NCI-H2196 treated with DMSO at 0.1 percent for 48 hours (cell line): Measurements from ENCODE around the gene TNFRSF14.

Experiments
- DNase-seq: peaks from one replicate; lab custom pipeline; 2025; ENCODE audit not compliant: unreplicated experiment; lab: John Stamatoyannopoulos, UW

TNFRSF14 gene

GRCh38 chr1:2556277-2556677 is at the start of gene TNFRSF14:
TNFRSF14 (plus strand) TSS chr1:2556371; CDS start chr1:2556665, 294 bp downstream.
- no peak for DNase-seq

- DNase-seq: no peak
These were observed 49.1 kb upstream of the TNFRSF14 start for GRCh38 chr1:2506901-2507565.

GRCh38 chr1:2507744-2508155 is 48.4 kb upstream of the TNFRSF14 start:
- no peak for DNase-seq

- no peak for DNase-seq
These were observed 48.0 kb upstream of the TNFRSF14 start for GRCh38 chr1:2508180-2508579.

- no peak for DNase-seq
These were observed 47.4 kb upstream of the TNFRSF14 start for GRCh38 chr1:2508751-2509150.

GRCh38 chr1:2509589-2509988 is 46.6 kb upstream of the TNFRSF14 start:
- DNase-seq: no peak

- DNase-seq: no peak
These were observed 45.6 kb upstream of the TNFRSF14 start for GRCh38 chr1:2510366-2511155.

- DNase-seq: no peak
These were observed 43.2 kb upstream of the TNFRSF14 start for GRCh38 chr1:2512862-2513421.

- no peak for DNase-seq
These were observed 42.1 kb upstream of the TNFRSF14 start for GRCh38 chr1:2513939-2514652.

GRCh38 chr1:2514863-2515762 is 41.1 kb upstream of the TNFRSF14 start:
- DNase-seq: no peak

- DNase-seq: no peak
These were observed 40.4 kb upstream of the TNFRSF14 start for GRCh38 chr1:2515763-2516080.

GRCh38 chr1:2516124-2516523 is 40.0 kb upstream of the TNFRSF14 start:
- no peak for DNase-seq

GRCh38 chr1:2516946-2517345 is 39.2 kb upstream of the TNFRSF14 start:
- DNase-seq: no peak

- DNase-seq: no peak
These were observed 38.2 kb upstream of the TNFRSF14 start for GRCh38 chr1:2517966-2518365.

- DNase-seq: no peak
These were observed 37.6 kb upstream of the TNFRSF14 start for GRCh38 chr1:2518528-2518927.

GRCh38 chr1:2519029-2519685 is 37.0 kb upstream of the TNFRSF14 start:
- DNase-seq: no peak

- no peak for DNase-seq
These were observed 36.4 kb upstream of the TNFRSF14 start for GRCh38 chr1:2519729-2520128.

GRCh38 chr1:2520206-2520605 is 36.0 kb upstream of the TNFRSF14 start:
- DNase-seq: no peak

GRCh38 chr1:2520806-2521205 is 35.4 kb upstream of the TNFRSF14 start:
- DNase-seq: no peak

- DNase-seq: no peak
These were observed 33.9 kb upstream of the TNFRSF14 start for GRCh38 chr1:2522230-2522629.
